Endothelial cell of hepatic sinusoid (primary cell): Measurements from ENCODE around the gene IZUMO1R.
"Not testable (repeated sequence)": the region's sequence is repeated elsewhere in the genome, so short reads cannot be mapped to it uniquely, and the experiment has no call there.

Experiments
- in situ Hi-C: cut with HindIII; loops from 2 replicates; pipeline ENCODE4 v1.10.0; 2017; ENCODE audit warnings: low sequenced_read_pairs

IZUMO1R gene

GRCh38 chr11:94303966-94304958, at the start of gene IZUMO1R:
Gene IZUMO1R (plus strand): TSS chr11:94304580. CDS start chr11:94305637, 1,057 bp downstream.
- in situ Hi-C loops: no loop called here

GRCh38 chr11:94271885-94272372, 32.5 kb upstream of the IZUMO1R start:
- in situ Hi-C loops: no loop called here

- in situ Hi-C loops: no loop called here
Observed at GRCh38 chr11:94272738-94273313, 31.6 kb upstream of the IZUMO1R start.

- in situ Hi-C loops: no loop called here
Observed at GRCh38 chr11:94275961-94276360, 28.4 kb upstream of the IZUMO1R start.

GRCh38 chr11:94276943-94277342, 27.4 kb upstream of the IZUMO1R start:
- in situ Hi-C loops: no loop called here

GRCh38 chr11:94278207-94278606, 26.2 kb upstream of the IZUMO1R start:
- in situ Hi-C loops: not testable (repeated sequence)

- in situ Hi-C loops: loop anchor here (10.0 kb wide), 1 partner anchor 55 kb away; no protein-coding TSS in a partner anchor
Observed at GRCh38 chr11:94279996-94280395, 24.4 kb upstream of the IZUMO1R start.

- in situ Hi-C loops: loop anchor here (10.0 kb wide), 1 partner anchor 57 kb away; no protein-coding TSS in a partner anchor
Observed at GRCh38 chr11:94281324-94281723, 23.1 kb upstream of the IZUMO1R start.

GRCh38 chr11:94283678-94284077, 20.7 kb upstream of the IZUMO1R start:
- in situ Hi-C loops: loop anchor here (10.0 kb wide), 1 partner anchor 59 kb away; no protein-coding TSS in a partner anchor

- in situ Hi-C loops: no loop called here
Observed at GRCh38 chr11:94295534-94295933, 8.8 kb upstream of the IZUMO1R start.

- in situ Hi-C loops: no loop called here
Observed at GRCh38 chr11:94297985-94298576, 6.3 kb upstream of the IZUMO1R start.

- in situ Hi-C loops: no loop called here
Observed at GRCh38 chr11:94302776-94303175, 1.6 kb upstream of the IZUMO1R start.

GRCh38 chr11:94305146-94305545, 766 bp downstream of the IZUMO1R start:
- in situ Hi-C loops: no loop called here

- in situ Hi-C loops: no loop called here
Observed at GRCh38 chr11:94307101-94307791, 2.9 kb downstream of the IZUMO1R start.

GRCh38 chr11:94308024-94308423, 3.6 kb downstream of the IZUMO1R start:
- in situ Hi-C loops: no loop called here

GRCh38 chr11:94309757-94310156, 5.4 kb downstream of the IZUMO1R start:
- in situ Hi-C loops: no loop called here

GRCh38 chr11:94310191-94310875, 6.0 kb downstream of the IZUMO1R start:
- in situ Hi-C loops: no loop called here

- in situ Hi-C loops: no loop called here
Observed at GRCh38 chr11:94312339-94312738, 8.0 kb downstream of the IZUMO1R start.

- in situ Hi-C loops: no loop called here
Observed at GRCh38 chr11:94314064-94314463, 9.7 kb downstream of the IZUMO1R start.

GRCh38 chr11:94315664-94316063, 11.3 kb downstream of the IZUMO1R start:
- in situ Hi-C loops: no loop called here
